HepG2 (cell line): ENCODE data around the gene SNRNP27. TPM values are rescaled to one million over a fixed set of nuclear protein-coding genes. Genes with fewer than 3 reads are reported as not detected.

ENCODE experiments used
- CEBPB ChIP-seq: IDR thresholded peaks from 2 replicates; pipeline ENCODE4 v1.6.1; 2011; ENCODE audit warnings: low read depth, low read length, improper control_type of control experiment, borderline replicate concordance
- DNMT3B ChIP-seq: conservative IDR thresholded peaks from 2 replicates; pipeline ENCODE4 v1.6.1; 2016; ENCODE audit warnings: missing biosample characterization, control low read depth
- ELF3 ChIP-seq: IDR thresholded peaks from 2 replicates; pipeline ENCODE4 v1.6.1; 2016; ENCODE audit warnings: missing genetic modification reagents, missing compliant biosample characterization
- EP300 ChIP-seq, 3 experiments: sonication (generic) in 1 of 3; formaldehyde crosslinking in 1 of 3; IDR thresholded peaks; 2 replicates each; pipeline versions ENCODE4 v1.5.1 to v1.6.1; 2011 to 2020; ENCODE audit warnings: low read depth in 2 of 3, low read length in 2 of 3, borderline replicate concordance in 1 of 3, improper control_type of control experiment in 1 of 3, mild to moderate bottlenecking in 1 of 3, missing genetic modification reagents in 1 of 3, moderate library complexity in 1 of 3
- KMT2B ChIP-seq: IDR thresholded peaks from 2 replicates; pipeline ENCODE4 v1.6.1; 2016; ENCODE audit warnings: missing genetic modification reagents, missing compliant biosample characterization
- MBD4 ChIP-seq: IDR thresholded peaks from 2 replicates; pipeline ENCODE4 v1.6.1; 2012; ENCODE audit warnings: low read length, inconsistent platforms, borderline replicate concordance
- MXI1 ChIP-seq: IDR thresholded peaks from 3 replicates; pipeline ENCODE4 v1.6.1; 2012; ENCODE audit warnings: low read depth, low read length, inconsistent platforms, borderline replicate concordance
- RELA ChIP-seq: sonication (generic); formaldehyde crosslinking; IDR thresholded peaks from 2 replicates; pipeline ENCODE4 v1.4.0; 2020; ENCODE audit warnings: missing genetic modification reagents
- RFX1 ChIP-seq: fragments of 450-650 bp; IDR thresholded peaks from 2 replicates; pipeline ENCODE4 v1.6.1; 2017
- SP5 ChIP-seq: IDR thresholded peaks from 2 replicates; pipeline ENCODE4 v1.6.1; 2016; ENCODE audit warnings: low read depth, borderline replicate concordance
- TOPORS ChIP-seq: sonication (generic); formaldehyde crosslinking; IDR thresholded peaks from 2 replicates; pipeline ENCODE4 v1.8.0; 2023; ENCODE audit warnings: mild to moderate bottlenecking, missing genetic modification reagents
- ZNF280B ChIP-seq: sonication (generic); formaldehyde crosslinking; IDR thresholded peaks from 2 replicates; pipeline ENCODE4 v1.5.0; 2020; ENCODE audit warnings: missing genetic modification reagents, mild to moderate bottlenecking, borderline replicate concordance
- ZNF3 ChIP-seq: IDR thresholded peaks from 2 replicates; pipeline ENCODE4 v1.7.0; 2017; ENCODE audit warnings: inconsistent platforms
- ZNF878 ChIP-seq: sonication (generic); formaldehyde crosslinking; IDR thresholded peaks from 2 replicates; pipeline ENCODE4 v1.8.1; 2023; ENCODE audit warnings: mild to moderate bottlenecking, missing genetic modification reagents, moderate library complexity
- ZSCAN25 ChIP-seq: sonication (generic); formaldehyde crosslinking; IDR thresholded peaks from 2 replicates; pipeline ENCODE4 v1.8.0; 2022; ENCODE audit warnings: mild to moderate bottlenecking, missing genetic modification reagents
- polyA plus RNA-seq, 8 experiments: library from polyadenylated mRNA; depleted of rRNA in 3 of 8; stranded (reverse) in 7 of 8; unstranded in 1 of 8; fragments of >200 nt; fragmentation: Illumina TruSeq in 4 of 8; extraction: Trizol in 4 of 8; gene quantifications; 2 replicates each; pipeline versions ENCODE4 v1.2.1 to v1.2.3, GENCODE V29; 2011 to 2016; ENCODE audit warnings: low read depth in 4 of 8, missing spikeins in 1 of 8, mixed read lengths in 1 of 8; ENCODE audit not compliant: insufficient read depth in 1 of 8
- total RNA-seq, 5 experiments: library from RNA; depleted of rRNA; stranded (reverse); fragments of >200 nt; fragmentation: Illumina TruSeq; extraction: Trizol; gene quantifications; 2 replicates each; pipeline ENCODE4 v1.2.3, GENCODE V29; 2016; ENCODE audit warnings: low read depth in 1 of 5
- TF ChIP-seq, protein P1 (sequence below), 2 experiments: sonication (generic) in 1 of 2; formaldehyde crosslinking in 1 of 2; IDR thresholded peaks; 2 replicates each; pipeline versions ENCODE4 v1.5.1 to v1.6.1; 2011 to 2020; ENCODE audit warnings: borderline replicate concordance in 1 of 2, low read depth in 1 of 2, low read length in 1 of 2, mild to moderate bottlenecking in 1 of 2, missing genetic modification reagents in 1 of 2, moderate library complexity in 1 of 2
- TF ChIP-seq, protein P2 (sequence below): sonication (generic); formaldehyde crosslinking; IDR thresholded peaks from 2 replicates; pipeline ENCODE4 v1.5.1; 2020; ENCODE audit warnings: missing genetic modification reagents, mild to moderate bottlenecking, borderline replicate concordance
- TF ChIP-seq, protein P3 (sequence below): sonication (generic); formaldehyde crosslinking; IDR thresholded peaks from 2 replicates; pipeline ENCODE4 v1.8.1; 2023; ENCODE audit warnings: mild to moderate bottlenecking, moderate library complexity, missing genetic modification reagents

SNRNP27 gene
- total and polyA plus RNA-seq, 2 of the 13 experiments (the other 11 are each of a cell fraction or from before 2014, with no cell fraction given): 49.8 to 54.6 TPM

DNA sequence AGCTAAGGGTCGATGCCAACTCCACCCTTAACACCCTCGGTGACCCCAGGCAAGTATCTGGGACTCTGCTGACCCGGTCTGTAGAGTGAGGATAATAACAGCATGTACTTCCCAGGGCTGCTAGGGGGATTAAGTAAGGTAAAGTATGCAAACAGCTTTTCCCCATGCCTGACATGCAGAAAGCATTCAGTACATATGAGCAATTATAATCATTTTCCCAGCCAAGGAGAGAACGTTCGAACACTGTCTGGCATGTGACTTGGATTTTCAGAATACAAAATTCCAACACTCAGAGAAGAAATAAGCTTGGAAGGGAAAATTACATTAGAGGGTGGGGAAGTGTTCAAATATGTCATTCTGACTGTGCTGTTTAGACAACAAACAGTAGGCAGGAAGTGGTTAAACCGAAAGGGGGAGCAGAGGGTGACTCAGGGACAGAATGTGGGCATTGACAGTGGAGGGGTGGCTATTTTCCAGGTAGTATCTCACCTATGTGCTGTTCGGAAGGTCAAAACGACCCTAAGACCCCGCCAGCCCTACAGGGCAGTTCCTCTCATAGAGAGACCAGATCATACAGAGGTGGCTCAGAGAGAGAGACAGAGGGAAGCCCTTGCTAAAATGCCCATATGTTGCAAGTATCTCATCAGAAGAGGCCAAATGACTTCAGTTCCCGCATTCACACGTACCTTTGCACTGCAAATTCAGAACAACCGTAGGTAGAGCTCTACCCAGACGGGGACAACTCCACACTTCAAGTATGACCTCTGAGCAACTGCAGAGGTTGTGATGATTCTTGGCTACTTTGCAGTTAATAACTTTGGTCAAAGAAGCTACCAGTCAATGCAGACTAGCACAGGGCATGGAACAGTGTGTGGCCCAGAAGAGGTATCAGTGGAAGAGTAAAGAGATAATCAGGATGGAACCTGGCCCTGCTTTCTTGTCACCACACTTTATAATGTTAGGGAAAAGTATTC lies 52.9 kb downstream of the SNRNP27 start (continued):
- TF ChIP-seq EP300 (IDR thresholded peaks at IDR 0.05; ENCODE audit: low read depth in 2 of 2, low read length in 2 of 2): peak in 1 of 2 experiments; percentile 89; a peak in 2 of 4 replicates
- no peak; the same call in 1 of the 2 replicates for TF ChIP-seq EP300 (CRISPR knock-in tag; IDR thresholded peaks at IDR 0.05; ENCODE audit: borderline replicate concordance)
- TF ChIP-seq, protein P1, sequence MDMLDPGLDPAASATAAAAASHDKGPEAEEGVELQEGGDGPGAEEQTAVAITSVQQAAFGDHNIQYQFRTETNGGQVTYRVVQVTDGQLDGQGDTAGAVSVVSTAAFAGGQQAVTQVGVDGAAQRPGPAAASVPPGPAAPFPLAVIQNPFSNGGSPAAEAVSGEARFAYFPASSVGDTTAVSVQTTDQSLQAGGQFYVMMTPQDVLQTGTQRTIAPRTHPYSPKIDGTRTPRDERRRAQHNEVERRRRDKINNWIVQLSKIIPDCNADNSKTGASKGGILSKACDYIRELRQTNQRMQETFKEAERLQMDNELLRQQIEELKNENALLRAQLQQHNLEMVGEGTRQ (IDR thresholded peaks at IDR 0.05; ENCODE audit: low read depth, low read length): 0 out of 2 replicates have a peak, but pooled peaks have one; percentile 11
- TF ChIP-seq, protein P1 (CRISPR knock-in tag; IDR thresholded peaks at IDR 0.05; ENCODE audit: borderline replicate concordance): no peak
- TF ChIP-seq TOPORS (CRISPR knock-in tag): peak; percentile 7; the same call in 1 of the 2 replicates
- peak; percentile 66 for TF ChIP-seq SP5 (CRISPR knock-in tag)
- 0 out of 2 replicates have a peak, but pooled peaks have one; percentile 43 for TF ChIP-seq ZNF3 (CRISPR knock-in tag)
- TF ChIP-seq ZNF878 (CRISPR knock-in tag): 0 out of 2 replicates have a peak, but pooled peaks have one; percentile 21
- TF ChIP-seq, protein P2, sequence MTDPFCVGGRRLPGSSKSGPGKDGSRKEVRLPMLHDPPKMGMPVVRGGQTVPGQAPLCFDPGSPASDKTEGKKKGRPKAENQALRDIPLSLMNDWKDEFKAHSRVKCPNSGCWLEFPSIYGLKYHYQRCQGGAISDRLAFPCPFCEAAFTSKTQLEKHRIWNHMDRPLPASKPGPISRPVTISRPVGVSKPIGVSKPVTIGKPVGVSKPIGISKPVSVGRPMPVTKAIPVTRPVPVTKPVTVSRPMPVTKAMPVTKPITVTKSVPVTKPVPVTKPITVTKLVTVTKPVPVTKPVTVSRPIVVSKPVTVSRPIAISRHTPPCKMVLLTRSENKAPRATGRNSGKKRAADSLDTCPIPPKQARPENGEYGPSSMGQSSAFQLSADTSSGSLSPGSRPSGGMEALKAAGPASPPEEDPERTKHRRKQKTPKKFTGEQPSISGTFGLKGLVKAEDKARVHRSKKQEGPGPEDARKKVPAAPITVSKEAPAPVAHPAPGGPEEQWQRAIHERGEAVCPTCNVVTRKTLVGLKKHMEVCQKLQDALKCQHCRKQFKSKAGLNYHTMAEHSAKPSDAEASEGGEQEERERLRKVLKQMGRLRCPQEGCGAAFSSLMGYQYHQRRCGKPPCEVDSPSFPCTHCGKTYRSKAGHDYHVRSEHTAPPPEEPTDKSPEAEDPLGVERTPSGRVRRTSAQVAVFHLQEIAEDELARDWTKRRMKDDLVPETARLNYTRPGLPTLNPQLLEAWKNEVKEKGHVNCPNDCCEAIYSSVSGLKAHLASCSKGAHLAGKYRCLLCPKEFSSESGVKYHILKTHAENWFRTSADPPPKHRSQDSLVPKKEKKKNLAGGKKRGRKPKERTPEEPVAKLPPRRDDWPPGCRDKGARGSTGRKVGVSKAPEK (CRISPR knock-in tag): 0 out of 2 replicates have a peak, but pooled peaks have one; percentile 26
- TF ChIP-seq ELF3: peak; percentile 54
- peak; percentile 51; the same call in 1 of the 3 replicates for TF ChIP-seq MXI1
- TF ChIP-seq CEBPB: no peak
- TF ChIP-seq ZNF280B (CRISPR knock-in tag): no peak
- TF ChIP-seq RELA (CRISPR knock-in tag): no peak
- no peak for TF ChIP-seq MBD4
- TF ChIP-seq ZSCAN25: peak; percentile 37; the same call in 1 of the 2 replicates
- TF ChIP-seq, protein P3, sequence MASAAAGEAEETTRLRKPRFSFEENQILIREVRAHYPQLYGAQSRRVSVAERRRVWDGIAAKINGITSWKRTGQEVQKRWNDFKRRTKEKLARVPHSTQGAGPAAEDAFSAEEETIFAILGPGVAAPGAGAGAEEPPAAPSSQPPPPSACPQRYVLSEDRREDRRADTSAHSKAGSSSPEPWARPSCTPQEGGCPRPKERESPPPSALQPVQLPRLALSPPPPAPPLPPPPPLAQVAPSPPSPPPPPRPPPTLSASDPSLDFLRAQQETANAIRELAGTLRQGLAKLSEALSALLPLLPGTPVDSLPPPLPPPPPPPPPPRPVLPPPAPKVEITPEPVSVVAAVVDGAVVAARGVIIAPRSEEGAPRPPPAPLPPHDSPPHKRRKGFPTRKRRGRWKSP (CRISPR knock-in tag): 0 out of 2 replicates have a peak, but pooled peaks have one; percentile 56
- 0 out of 2 replicates have a peak, but pooled peaks have one; percentile 63 for TF ChIP-seq DNMT3B (CRISPR knock-in tag)
- TF ChIP-seq RFX1: no peak
- peak; percentile 29; the same call in 1 of the 2 replicates for TF ChIP-seq KMT2B
